ENCODE measurements around the gene SLC39A10. TPM values are rescaled to one million over a fixed set of nuclear protein-coding genes. Genes with fewer than 3 reads are reported as not detected.

Gene SLC39A10, protein sequence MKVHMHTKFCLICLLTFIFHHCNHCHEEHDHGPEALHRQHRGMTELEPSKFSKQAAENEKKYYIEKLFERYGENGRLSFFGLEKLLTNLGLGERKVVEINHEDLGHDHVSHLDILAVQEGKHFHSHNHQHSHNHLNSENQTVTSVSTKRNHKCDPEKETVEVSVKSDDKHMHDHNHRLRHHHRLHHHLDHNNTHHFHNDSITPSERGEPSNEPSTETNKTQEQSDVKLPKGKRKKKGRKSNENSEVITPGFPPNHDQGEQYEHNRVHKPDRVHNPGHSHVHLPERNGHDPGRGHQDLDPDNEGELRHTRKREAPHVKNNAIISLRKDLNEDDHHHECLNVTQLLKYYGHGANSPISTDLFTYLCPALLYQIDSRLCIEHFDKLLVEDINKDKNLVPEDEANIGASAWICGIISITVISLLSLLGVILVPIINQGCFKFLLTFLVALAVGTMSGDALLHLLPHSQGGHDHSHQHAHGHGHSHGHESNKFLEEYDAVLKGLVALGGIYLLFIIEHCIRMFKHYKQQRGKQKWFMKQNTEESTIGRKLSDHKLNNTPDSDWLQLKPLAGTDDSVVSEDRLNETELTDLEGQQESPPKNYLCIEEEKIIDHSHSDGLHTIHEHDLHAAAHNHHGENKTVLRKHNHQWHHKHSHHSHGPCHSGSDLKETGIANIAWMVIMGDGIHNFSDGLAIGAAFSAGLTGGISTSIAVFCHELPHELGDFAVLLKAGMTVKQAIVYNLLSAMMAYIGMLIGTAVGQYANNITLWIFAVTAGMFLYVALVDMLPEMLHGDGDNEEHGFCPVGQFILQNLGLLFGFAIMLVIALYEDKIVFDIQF
- total RNA-seq (ENCODE audit: unreplicated experiment): 62.0 TPM
- long read RNA-seq, full-length matches to known transcripts: 1 of 5 reads
- long read RNA-seq, partial matches to known transcripts: 0 of 5 reads
- long read RNA-seq, other reads (novel, unspliced or antisense): 4 of 5 reads

GRCh38 chr2:195656859-195657633, at the start of gene SLC39A10:
Gene SLC39A10, plus strand, starts transcription at chr2:195657226. Its CDS starts 22,817 bp downstream, at chr2:195680043.
- Mint-ChIP-seq H3K27me3 (ENCODE audit: unreplicated experiment) (peaks cover 9% of the 10 kb centered on the region), H3K4me1 (ENCODE audit: unreplicated experiment) (peaks cover 19% of the 10 kb centered on the region), H3K4me3 (ENCODE audit: unreplicated experiment) (peak within 1 kb of the TSS; percentile 95), H3K9me3 (ENCODE audit: unreplicated experiment) (no peaks in the 10 kb centered on the region), H3K27ac (ENCODE audit: unreplicated experiment) (peak within 1 kb of the TSS; percentile 96), H3K36me3 (ENCODE audit: low read depth, unreplicated experiment) (peaks cover 10% of the 10 kb centered on the region)
- DNase-seq (ENCODE audit: low spot score): peak; percentile 97
- TF ChIP-seq CTCF (IDR thresholded peaks at IDR 0.05; ENCODE audit: unreplicated experiment): no peak

DNA sequence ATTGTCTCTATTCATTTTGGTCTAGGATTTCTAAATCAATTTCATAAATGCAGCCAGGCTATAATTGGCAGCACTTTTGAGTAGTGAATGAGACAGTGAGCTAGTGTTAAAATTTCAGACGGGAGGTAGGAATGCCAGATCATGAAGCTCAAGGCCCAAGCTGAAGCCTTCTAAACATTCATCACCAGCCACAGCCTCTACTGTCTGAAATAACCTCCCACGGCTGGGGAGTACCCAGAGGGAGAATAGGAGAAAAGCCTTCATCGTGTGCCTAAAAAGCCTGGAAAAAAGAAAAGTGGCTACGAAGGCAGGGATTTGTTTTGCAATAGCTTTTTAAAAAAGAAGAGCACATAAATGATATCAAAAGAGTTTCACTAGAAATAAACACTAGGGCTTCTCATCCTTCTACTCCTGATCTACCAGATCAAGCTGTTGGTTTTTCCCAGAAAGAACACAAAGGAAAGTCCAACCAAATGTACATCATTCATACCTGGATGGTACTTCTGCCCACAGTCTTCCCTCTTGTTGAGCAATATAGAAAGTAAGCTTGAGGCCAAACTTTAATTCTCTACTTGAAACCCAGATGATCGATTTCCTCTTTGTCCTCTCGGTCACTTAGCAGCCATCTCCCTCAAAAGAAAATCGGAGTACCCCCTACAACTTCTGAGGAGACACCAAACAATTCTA, 48.1 kb upstream of the SLC39A10 start:
- H3K4me3 Mint-ChIP-seq (ENCODE audit: unreplicated experiment): no peak overlapping the region
- H3K4me1 Mint-ChIP-seq (ENCODE audit: unreplicated experiment): peaks cover 14% of the 10 kb centered on the region
- no peaks in the 10 kb centered on the region for H3K27me3 Mint-ChIP-seq (ENCODE audit: unreplicated experiment)
- TF ChIP-seq CTCF (IDR thresholded peaks at IDR 0.05; ENCODE audit: unreplicated experiment): no peak
- H3K36me3 Mint-ChIP-seq (ENCODE audit: low read depth, unreplicated experiment): no peaks in the 10 kb centered on the region
- no peak overlapping the region for H3K27ac Mint-ChIP-seq (ENCODE audit: unreplicated experiment)
- no peaks in the 10 kb centered on the region for H3K9me3 Mint-ChIP-seq (ENCODE audit: unreplicated experiment)
- DNase-seq (ENCODE audit: low spot score): no peak

DNA sequence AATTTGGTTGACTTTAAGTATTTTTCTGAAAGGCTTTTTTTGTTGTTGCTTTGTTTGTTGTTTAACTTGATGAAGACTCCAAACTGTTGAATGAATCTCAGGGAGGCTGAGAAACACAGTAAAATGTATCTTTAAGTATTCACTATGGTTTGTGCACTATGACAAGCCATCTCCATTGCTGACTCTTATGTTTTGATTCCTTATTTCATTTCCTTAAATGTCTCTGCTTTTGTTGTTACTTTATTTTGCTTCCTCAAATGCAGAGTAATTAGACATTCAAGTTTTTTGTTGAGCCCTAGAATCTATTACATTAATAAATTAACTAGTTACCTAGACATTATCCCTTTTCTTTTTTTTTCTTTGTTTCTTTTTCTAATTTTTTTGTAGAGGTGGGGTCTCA, 46.3 kb upstream of the SLC39A10 start:
- no peaks in the 10 kb centered on the region for H3K27me3 Mint-ChIP-seq (ENCODE audit: unreplicated experiment)
- no peak overlapping the region for H3K27ac Mint-ChIP-seq (ENCODE audit: unreplicated experiment)
- no peak overlapping the region for H3K4me3 Mint-ChIP-seq (ENCODE audit: unreplicated experiment)
- no peaks in the 10 kb centered on the region for H3K36me3 Mint-ChIP-seq (ENCODE audit: low read depth, unreplicated experiment)
- DNase-seq (ENCODE audit: low spot score): no peak
- H3K9me3 Mint-ChIP-seq (ENCODE audit: unreplicated experiment): no peaks in the 10 kb centered on the region
- TF ChIP-seq CTCF (IDR thresholded peaks at IDR 0.05; ENCODE audit: unreplicated experiment): no peak
- peaks cover 15% of the 10 kb centered on the region for H3K4me1 Mint-ChIP-seq (ENCODE audit: unreplicated experiment)

DNA sequence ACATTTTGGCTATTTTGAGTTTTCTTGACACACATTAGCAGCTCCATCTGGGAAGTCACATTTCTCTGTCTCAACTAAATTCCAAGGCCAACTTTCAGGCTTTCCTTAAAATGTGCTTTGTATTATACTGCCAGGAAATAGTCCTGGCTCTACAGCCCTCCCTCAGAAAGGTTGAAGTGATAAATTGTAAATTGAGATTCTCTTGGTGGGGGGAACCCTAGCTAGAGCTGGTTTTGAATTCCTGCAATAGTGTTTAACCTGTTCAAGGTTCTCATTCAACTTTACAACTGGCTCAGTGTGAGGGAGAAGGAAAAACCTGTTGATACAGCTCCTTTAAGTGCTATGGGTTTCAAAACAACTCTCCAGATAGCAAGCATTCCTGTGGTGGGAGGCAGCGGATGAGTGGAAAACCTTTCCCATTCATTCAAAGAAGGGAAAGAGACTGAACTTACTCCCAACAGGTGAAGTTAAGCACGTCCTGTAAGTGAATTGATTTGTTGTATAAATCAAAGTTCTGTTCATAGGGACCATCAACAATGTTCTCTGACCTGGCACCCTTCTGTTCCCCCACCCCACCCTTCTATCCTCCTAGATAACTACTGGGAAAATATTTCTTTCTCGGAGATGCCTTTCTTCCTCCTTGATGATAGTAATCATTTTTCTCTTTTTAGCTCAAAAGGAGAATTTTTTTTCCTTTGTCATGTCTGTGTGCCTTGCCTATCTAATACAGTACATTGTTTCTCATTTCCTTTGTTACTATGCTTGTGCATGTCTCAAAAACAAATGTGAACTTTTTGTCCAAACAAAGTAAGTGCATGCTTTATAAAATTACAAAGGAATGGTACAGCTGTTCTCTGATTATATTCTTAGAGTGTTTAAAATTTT, 44.2 kb upstream of the SLC39A10 start:
- peaks cover 2% of the 10 kb centered on the region for H3K27me3 Mint-ChIP-seq (ENCODE audit: unreplicated experiment)
- DNase-seq (ENCODE audit: low spot score): peak; percentile 41
- no peaks in the 10 kb centered on the region for H3K36me3 Mint-ChIP-seq (ENCODE audit: low read depth, unreplicated experiment)
- H3K4me3 Mint-ChIP-seq (ENCODE audit: unreplicated experiment): no peak overlapping the region
- no peak for TF ChIP-seq CTCF (IDR thresholded peaks at IDR 0.05; ENCODE audit: unreplicated experiment)
- H3K9me3 Mint-ChIP-seq (ENCODE audit: unreplicated experiment): no peaks in the 10 kb centered on the region
- peaks cover 15% of the 10 kb centered on the region for H3K4me1 Mint-ChIP-seq (ENCODE audit: unreplicated experiment)
- peak overlapping the region; percentile 90 for H3K27ac Mint-ChIP-seq (ENCODE audit: unreplicated experiment)
